A673 (cell line): ENCODE results near the gene SLC17A7. TPM values are rescaled to one million over a fixed set of nuclear protein-coding genes. Genes with fewer than 3 reads are reported as not detected.

ENCODE experiments used
- BruUV-seq: library from RNA; stranded (reverse); fragments of 400-500 nt; replicated peaks from 2 replicates; lab custom pipeline; 2021; lab: Mats Ljungman, UMichigan
- CTCF ChIA-PET: fragments of 300-600 bp; sonication (Branson Sonifier 250); formaldehyde crosslinking; loops from one replicate; lab custom pipeline; 2022; ENCODE audit warnings: antibody characterized with exemption; lab: Charles Lee
- POLR2A ChIA-PET: fragments of 300-600 bp; sonication (Branson Sonifier 250); formaldehyde crosslinking; loops from one replicate; lab custom pipeline; 2022; ENCODE audit warnings: antibody characterized with exemption; ENCODE audit not compliant: low non-redundant PET; lab: Charles Lee
- DNase-seq: peaks from one replicate; pipeline ENCODE4 v3.0.0-alpha.2; 2015; ENCODE audit warnings: low spot score
- H3K27ac ChIP-seq: fragments of 200-600 bp; sonication (generic); 2 replicates; pipeline ENCODE4 v1.5.1; 2016; ENCODE audit warnings: mixed run types, low read depth, mild to moderate bottlenecking, mixed read lengths, antibody characterized with exemption, low read length; ENCODE audit not compliant: poor library complexity, severe bottlenecking
- H3K27me3 ChIP-seq: fragments of 200-600 bp; sonication (generic); replicated peaks from 2 replicates; pipeline ENCODE4 v1.6.1; 2017; ENCODE audit warnings: mixed run types, low read depth, mild to moderate bottlenecking, mixed read lengths, antibody characterized with exemption, low read length; ENCODE audit not compliant: insufficient read depth, poor library complexity
- H3K36me3 ChIP-seq: fragments of 200-600 bp; sonication (generic); 2 replicates; pipeline ENCODE4 v1.6.1; 2016; ENCODE audit warnings: mixed run types, mild to moderate bottlenecking, mixed read lengths, antibody characterized with exemption, low read length; ENCODE audit not compliant: insufficient read depth, poor library complexity, severe bottlenecking
- H3K4me1 ChIP-seq: fragments of 200-600 bp; sonication (generic); 2 replicates; pipeline ENCODE4 v1.6.1; 2017; ENCODE audit warnings: mixed run types, mild to moderate bottlenecking, mixed read lengths, antibody characterized with exemption, low read length; ENCODE audit not compliant: insufficient read depth, poor library complexity, severe bottlenecking
- H3K4me3 ChIP-seq: fragments of 200-600 bp; sonication (generic); 2 replicates; pipeline ENCODE4 v1.5.1; 2016; ENCODE audit warnings: low read depth, mixed run types, mild to moderate bottlenecking, mixed read lengths, low read length; ENCODE audit not compliant: poor library complexity, severe bottlenecking
- H3K9me3 ChIP-seq: fragments of 200-600 bp; sonication (generic); 2 replicates; pipeline ENCODE4 v1.6.1; 2016; ENCODE audit warnings: mixed run types, low read depth, mild to moderate bottlenecking, mixed read lengths, antibody characterized with exemption, low read length; ENCODE audit not compliant: poor library complexity, severe bottlenecking
- CTCF ChIP-seq: fragments of 300-800, 200-600 bp; sonication (generic); conservative IDR thresholded peaks from 2 replicates; pipeline ENCODE4 v1.5.1; 2017; ENCODE audit warnings: low read depth, mild to moderate bottlenecking, antibody characterized with exemption, low read length, moderate library complexity, mixed read lengths
- EZH2 ChIP-seq: fragments of 200-600 bp; sonication (generic); IDR thresholded peaks from 2 replicates; pipeline ENCODE4 v1.6.1; 2017; ENCODE audit warnings: borderline replicate concordance, low read depth, mild to moderate bottlenecking, mixed read lengths, antibody characterized with exemption, low read length; ENCODE audit not compliant: poor library complexity, severe bottlenecking
- intact Hi-C: fragments of 100-400 bp; cut with micrococcal nuclease; formaldehyde crosslinking; loops from one replicate; pipeline ENCODE4 v1.10.0; 2022; ENCODE audit not compliant: unreplicated experiment
- total RNA-seq: library from RNA; stranded (reverse); gene quantifications from 2 replicates; pipeline ENCODE4 v1.2.3, GENCODE V29; 2021

SLC17A7 gene
- total RNA-seq, 1 experiment from 2014 or later = 1.7 TPM

GRCh38 chr19:49391581-49392399, 49.5 kb downstream of the SLC17A7 start:
- BruUV-seq = no TSS peak
- Histone ChIP-seq H3K27ac (no peak overlapping the region), H3K4me1 (no peaks in the 10 kb centered on the region), H3K9me3 (no peaks in the 10 kb centered on the region), H3K4me3 (no peak overlapping the region), H3K27me3 (no peaks in the 10 kb centered on the region), H3K36me3 (no peaks in the 10 kb centered on the region)
- TF ChIP-seq EZH2 (no peak), CTCF (peak; percentile 98)
- DNase-seq = peak; percentile 89
- ChIA-PET POLR2A (interaction anchor here (0.6 kb wide), 1 partner anchor 14 kb away, joined by 4 read pairs; no protein-coding TSS in a partner anchor), CTCF (interaction anchor here (0.6 to 1.7 kb wide), 7 partner anchors 12 to 89 kb away, joined by 3 to 11 read pairs (median 6); no protein-coding TSS in a partner anchor)
- intact Hi-C loops = loop anchor here (1.0 kb wide), 1 partner anchor 52 kb away; no protein-coding TSS in a partner anchor

GRCh38 chr19:49390929-49391359, 50.4 kb downstream of the SLC17A7 start:
- no peaks in the 10 kb centered on the region for H3K9me3 ChIP-seq
- no peak overlapping the region for H3K4me3 ChIP-seq
- BruUV-seq = no TSS peak
- H3K4me1 ChIP-seq = no peaks in the 10 kb centered on the region
- H3K27me3 ChIP-seq = no peaks in the 10 kb centered on the region
- H3K27ac ChIP-seq = no peak overlapping the region
- ChIA-PET POLR2A (no interaction called here), CTCF (interaction anchor here (1.3 to 1.7 kb wide), 3 partner anchors 52 to 85 kb away, joined by 6 to 10 read pairs (median 8); no protein-coding TSS in a partner anchor)
- H3K36me3 ChIP-seq = no peaks in the 10 kb centered on the region
- intact Hi-C loops = no loop called here
- TF ChIP-seq CTCF = no peak
- no peak for TF ChIP-seq EZH2
- DNase-seq = no peak

- CTCF ChIA-PET = no interaction called here
- DNase-seq = no peak
- intact Hi-C loops = no loop called here
These were observed 51.0 kb downstream of the SLC17A7 start for GRCh38 chr19:49390131-49390928.

More at GRCh38 chr19:49390131-49390928, 51.0 kb downstream of the SLC17A7 start:
- no peak for TF ChIP-seq EZH2
- TF ChIP-seq CTCF = no peak
- H3K4me1 ChIP-seq = no peaks in the 10 kb centered on the region
- no peak overlapping the region for H3K4me3 ChIP-seq
- BruUV-seq = no TSS peak
- H3K36me3 ChIP-seq = no peaks in the 10 kb centered on the region
- POLR2A ChIA-PET = no interaction called here
- H3K27me3 ChIP-seq = no peaks in the 10 kb centered on the region
- no peaks in the 10 kb centered on the region for H3K9me3 ChIP-seq
- H3K27ac ChIP-seq = no peak overlapping the region
